OCI-LY7 (cell line): ENCODE results near the gene ANO1.

Experiments
- EZH2phosphoT487 ChIP-seq: fragments of 200-600 bp; sonication (generic); IDR thresholded peaks from 2 replicates; pipeline ENCODE4 v1.6.1; 2018; ENCODE audit warnings: low read depth, borderline replicate concordance, mild to moderate bottlenecking, mixed run types, antibody characterized with exemption, low read length, moderate library complexity, mixed read lengths
- TF ChIP-seq, protein P1 (sequence below): fragments of 200-600 bp; sonication (generic); conservative IDR thresholded peaks from 2 replicates; pipeline ENCODE4 v1.5.1; 2014; ENCODE audit warnings: mild to moderate bottlenecking, antibody characterized with exemption, low read length, moderate library complexity, mixed read lengths

DNA sequence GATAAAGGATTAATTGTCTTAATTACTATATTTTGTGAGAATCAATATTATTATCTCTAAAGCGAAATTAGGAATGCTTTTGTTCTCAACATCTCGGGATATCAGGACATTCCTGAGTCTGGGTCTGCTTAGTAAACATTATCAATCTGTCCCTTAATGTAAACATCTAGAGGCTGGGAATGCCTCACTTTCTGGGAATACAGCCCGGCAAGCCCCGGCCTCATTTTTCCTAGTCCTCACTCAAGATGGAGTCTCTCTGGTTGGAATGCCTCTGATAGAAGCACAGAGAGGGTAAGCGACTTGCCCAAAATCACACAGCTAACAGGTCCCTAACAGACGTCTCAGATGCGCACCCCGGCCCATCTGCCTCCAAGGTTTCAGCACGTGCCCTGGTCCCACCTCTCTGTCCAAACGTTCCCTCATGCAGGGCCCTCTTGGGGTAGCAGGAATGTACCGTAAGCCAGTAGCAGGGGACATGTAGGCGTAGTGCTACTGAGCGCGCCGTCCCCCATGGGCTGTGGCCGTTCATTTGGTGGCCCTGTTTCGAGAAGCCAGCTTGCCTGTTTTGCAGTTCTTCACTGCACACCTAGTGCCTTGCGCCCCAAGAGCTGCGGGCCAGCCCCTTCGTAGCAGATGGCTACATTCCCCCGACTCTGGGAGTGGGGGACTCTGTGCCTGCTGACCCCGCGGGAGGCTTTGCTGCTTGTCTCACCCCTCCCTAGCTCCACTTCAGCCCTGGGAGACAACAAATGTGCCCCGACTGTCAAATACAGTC, 62.8 kb downstream of the ANO1 start:
- TF ChIP-seq, protein P1, sequence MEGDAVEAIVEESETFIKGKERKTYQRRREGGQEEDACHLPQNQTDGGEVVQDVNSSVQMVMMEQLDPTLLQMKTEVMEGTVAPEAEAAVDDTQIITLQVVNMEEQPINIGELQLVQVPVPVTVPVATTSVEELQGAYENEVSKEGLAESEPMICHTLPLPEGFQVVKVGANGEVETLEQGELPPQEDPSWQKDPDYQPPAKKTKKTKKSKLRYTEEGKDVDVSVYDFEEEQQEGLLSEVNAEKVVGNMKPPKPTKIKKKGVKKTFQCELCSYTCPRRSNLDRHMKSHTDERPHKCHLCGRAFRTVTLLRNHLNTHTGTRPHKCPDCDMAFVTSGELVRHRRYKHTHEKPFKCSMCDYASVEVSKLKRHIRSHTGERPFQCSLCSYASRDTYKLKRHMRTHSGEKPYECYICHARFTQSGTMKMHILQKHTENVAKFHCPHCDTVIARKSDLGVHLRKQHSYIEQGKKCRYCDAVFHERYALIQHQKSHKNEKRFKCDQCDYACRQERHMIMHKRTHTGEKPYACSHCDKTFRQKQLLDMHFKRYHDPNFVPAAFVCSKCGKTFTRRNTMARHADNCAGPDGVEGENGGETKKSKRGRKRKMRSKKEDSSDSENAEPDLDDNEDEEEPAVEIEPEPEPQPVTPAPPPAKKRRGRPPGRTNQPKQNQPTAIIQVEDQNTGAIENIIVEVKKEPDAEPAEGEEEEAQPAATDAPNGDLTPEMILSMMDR, result no peak
- TF ChIP-seq EZH2phosphoT487, result no peak
